AG08396 (cell line): ENCODE data around the gene ANKRD23.

Source experiments
- DNase-seq: peaks from one replicate; pipeline ENCODE4 v3.0.0; 2012; ENCODE audit warnings: low spot score, mixed read lengths

ANKRD23 gene

DNA sequence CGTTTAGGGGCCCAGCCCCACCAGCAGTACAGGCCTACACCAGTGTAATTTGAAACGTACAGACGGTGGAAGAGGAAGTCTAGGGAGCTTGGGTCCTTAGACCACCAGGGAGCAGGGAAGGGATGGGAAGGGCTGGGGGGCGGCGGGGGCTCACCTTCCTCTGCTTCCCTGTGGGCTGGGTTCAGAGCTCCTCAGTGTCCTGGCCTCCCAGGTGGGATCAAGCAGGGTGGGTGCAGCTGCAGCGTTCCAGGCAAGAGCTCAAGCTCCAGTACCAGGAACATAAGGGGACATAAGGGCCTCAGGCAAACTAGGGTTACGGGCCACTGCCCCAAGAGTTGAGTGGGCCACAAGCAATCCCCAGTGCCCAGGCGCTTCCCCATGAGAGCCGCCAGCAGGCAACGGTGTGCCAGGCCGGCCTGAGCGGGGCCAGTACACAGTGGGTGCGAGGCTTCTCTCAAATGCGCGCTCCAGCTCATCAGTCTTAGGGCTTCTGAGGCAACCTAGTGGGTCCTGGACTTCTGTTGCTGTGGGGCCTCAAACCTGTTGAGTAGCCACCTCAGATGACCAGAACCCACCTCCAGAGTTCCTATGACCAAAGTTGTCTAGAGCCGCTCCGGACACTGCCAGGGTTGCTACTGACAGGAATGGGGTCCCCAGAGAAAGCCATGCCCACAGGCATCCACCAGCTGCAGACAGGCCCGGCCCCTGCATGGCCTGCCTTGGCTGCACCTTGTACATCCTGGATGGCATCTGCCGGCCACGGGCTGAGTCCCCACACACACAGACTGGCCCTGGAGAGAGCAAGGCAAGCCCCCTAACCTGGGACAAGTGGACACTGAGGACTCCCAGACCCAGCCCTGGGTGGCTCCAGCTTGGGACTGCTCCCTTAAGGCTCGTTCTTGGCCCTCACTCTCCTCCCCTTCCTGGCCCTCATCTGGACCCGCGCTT is 5.2 kb downstream of the ANKRD23 start:
- DNase-seq, result no peak

DNA sequence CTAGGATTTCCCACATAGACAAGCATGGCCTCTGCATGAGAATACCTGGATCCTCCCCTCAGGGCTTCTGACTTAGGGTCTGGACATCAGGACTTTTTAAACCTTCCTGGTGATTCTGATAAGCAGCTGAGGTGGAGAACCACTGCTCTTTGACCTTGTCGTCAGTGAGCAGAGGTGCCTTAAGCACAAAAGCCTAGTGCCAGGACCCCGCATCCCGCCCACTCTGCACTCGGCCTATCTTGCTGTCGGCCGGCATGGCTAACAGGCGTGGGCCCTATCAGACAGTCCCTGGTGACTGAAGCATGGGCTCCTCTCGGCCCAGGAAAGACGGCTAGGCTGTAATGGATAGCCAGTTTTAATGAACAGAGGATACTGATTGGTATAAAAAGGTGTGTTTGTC is 6.2 kb downstream of the ANKRD23 start:
- DNase-seq, result no peak

DNA sequence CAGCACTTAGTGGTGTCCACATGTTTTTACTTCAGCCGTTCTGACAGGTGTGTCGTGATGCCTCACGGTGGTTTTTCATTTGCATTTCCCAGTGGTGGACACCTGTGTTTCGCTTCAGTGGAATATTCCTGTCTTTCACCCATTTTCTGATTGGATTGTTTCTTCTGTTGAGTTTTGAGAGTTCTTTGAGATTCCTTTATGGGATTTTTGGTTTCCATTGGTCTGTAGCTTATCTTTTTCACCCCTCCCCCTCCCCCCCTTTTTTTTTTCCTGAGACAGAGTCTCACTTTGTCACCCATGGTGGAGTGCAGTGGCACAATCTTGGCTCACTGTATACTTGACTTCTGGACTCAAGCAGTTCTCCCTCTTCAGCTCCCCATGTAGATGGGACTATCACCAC is 8.0 kb downstream of the ANKRD23 start:
- DNase-seq, result no peak

- DNase-seq, result peak; percentile 74
These were observed 10.9 kb downstream of the ANKRD23 start for GRCh38 chr2:96832754-96833507.

DNA sequence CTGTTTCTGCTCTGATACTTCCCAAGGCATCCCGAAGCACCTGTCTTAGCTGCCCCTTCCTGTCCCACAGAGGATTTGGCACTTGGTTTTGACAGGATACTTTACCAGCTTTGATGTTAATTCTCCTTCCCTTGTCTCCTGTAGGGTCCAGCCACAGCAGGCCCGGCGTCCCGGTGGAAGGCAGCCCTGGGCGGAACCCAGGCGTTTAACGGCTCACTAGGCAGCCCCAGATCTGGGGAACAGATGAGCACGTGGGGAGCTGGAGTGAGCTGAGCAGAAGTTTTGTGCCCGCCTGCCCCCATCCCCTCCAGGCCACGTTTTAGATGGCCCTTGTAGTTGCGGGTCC is 11.4 kb downstream of the ANKRD23 start:
- no peak for DNase-seq

DNA sequence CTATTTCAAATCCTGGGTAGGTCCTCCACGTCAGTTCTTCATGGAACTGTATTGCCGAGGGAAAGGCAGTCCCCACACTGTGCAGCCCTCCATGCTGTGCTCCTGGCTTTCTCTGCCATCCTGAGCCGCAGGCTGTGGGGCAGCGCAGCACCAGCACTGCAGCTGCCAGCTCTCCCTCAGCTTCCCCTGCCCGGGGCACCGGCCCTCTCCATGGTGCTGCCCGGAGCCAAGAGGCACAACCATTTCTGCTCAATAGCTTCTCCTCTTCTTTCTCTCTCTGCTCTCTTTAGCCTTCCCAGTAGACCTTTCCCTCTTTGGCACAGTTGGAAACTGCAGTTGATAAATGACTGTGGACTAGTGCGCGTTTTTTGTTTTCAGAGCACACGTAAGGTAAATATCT is 12.1 kb downstream of the ANKRD23 start:
- no peak for DNase-seq

DNA sequence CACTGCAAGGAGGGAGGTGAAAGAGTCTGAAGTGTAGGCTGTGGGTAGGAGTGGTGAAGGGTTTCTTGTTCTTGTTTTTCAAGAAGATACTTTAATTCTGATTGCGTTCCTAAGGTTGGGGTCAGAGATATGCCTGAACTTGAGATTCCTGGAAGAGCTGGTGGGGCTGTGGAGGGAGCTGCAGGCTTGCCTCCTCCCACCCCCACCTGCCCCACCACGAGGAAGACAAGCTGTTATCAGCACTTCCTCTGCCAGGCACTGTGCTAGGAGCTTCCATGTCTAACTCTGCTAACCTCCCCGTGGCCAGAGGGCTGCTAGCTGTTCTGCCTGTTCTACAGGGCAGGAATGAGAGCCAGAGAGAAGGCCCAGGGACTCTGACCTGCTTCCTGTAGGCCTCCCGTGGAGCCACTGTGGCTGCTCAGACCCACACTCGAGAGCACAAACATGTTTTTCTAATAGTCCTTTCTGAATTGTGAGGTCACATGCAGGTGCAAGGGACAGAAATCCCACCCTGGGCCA is 13.7 kb downstream of the ANKRD23 start:
- DNase-seq, result no peak

- DNase-seq, result no peak
These were observed 14.9 kb downstream of the ANKRD23 start for GRCh38 chr2:96828874-96829273.

DNA sequence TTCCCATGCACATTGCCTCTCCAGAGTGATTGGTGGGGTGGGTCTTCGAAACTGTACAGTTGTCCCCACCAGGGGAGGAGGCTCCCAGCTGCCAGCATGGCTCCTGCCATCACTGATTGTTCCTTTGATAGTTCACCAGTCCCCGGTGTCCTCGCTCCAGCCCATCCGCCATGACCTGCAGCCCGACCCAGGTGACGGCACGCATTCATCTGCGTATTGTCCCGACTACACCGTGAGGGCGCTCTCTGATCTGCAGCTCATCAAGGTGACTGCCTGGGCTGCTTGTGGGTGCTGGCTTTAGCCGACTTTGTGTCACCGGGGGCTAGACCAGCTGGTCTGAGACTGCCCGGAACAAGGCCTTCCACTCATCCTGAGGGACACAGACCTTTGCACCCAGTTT is 15.4 kb downstream of the ANKRD23 start:
- DNase-seq, result no peak

GRCh38 chr2:96826546-96827278 is 17.1 kb downstream of the ANKRD23 start:
- DNase-seq, result no peak

DNA sequence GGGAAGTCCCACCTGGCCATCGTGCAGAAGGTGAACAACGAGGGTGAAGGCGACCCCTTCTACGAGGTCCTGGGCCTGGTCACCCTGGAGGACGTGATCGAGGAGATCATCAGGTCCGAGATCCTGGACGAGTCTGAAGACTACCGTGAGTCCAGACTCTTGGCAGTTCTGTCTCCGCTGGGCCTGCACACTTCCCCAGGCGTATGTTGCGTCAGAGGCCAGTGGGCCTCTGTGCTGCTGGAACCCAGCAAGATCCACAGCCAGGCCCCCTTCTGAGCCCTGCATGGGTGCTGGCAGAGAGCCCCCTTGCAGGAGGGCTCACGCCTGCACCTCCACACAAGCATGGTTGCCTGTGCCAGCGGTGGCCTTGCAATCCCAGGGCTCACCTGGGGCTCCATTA is 18.8 kb downstream of the ANKRD23 start:
- no peak for DNase-seq

DNA sequence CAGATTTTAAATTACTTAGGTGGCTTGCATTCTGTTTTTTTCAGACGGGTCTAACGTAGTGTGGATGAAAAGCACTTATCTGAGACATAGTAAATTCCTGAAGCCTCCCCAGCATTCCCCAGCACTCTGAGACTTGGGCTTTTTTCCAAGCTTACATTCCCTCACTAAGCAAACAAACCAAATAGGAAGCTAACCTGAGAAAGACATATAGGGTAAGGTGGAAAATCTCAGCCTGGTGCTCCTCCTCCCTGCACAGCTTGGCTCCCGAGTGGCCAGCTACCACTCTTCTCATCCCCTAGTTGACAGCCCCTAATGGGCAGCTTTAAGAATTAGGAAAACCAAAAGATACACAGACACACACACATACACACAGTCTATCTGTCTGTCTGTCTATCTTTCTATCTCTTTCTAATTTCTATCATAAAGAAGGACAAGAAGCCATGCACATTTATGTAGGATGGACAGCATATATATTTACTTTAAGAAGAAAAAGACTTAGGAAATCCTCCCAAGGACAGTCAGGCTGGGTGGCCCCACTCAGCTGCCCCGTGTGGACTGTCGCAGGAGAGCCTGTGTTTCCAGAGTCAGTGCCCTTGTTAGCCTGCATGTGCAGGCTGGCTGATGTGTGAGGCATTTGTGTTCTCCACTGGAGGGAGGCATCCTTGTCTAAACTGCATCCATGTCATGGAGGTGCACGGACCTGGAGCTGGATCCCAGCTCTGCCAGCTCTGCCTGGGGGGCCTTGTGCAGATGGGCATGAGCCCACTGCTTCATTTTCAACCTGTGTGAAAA is 19.5 kb downstream of the ANKRD23 start:
- DNase-seq, result peak; percentile 65

DNA sequence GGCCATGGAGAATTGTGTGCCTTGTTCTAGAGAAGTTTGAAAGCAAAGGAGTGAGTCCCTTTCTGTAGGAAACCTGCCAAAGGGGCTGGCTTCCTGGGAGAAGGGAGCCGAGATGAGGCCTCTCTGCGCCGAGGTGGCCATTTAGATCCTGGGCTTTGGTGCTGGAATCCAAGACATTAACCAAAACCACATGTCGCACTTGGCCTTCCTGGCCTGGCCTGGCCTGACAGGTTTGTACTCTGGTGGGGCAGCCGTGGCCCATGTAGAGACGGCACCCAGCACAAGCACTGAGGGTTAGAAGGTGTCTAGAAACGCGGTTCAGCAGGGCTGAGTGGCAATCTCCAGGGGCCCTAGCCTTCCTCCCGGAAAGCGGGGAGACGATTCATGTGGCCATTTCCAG is 20.6 kb downstream of the ANKRD23 start:
- no peak for DNase-seq

DNA sequence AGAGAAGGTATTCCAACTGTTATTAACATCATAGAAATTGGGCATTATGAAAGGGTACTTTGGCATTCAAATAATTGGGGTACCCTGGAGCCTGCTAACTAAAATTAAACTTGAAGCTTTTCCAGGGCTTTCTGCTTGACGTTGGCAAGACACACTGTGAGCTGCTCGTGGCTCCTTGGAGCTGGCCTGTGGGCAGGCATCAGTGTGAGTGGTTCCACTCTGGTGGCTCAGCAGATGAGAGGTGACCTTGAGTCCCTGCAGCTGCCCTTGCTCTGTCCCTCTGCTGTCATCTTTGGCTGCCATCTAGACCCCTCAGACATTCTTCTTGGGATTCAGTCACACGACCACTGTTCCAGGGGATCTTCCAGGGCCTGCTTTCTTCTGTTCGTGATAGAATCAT is 21.0 kb downstream of the ANKRD23 start:
- no peak for DNase-seq

DNA sequence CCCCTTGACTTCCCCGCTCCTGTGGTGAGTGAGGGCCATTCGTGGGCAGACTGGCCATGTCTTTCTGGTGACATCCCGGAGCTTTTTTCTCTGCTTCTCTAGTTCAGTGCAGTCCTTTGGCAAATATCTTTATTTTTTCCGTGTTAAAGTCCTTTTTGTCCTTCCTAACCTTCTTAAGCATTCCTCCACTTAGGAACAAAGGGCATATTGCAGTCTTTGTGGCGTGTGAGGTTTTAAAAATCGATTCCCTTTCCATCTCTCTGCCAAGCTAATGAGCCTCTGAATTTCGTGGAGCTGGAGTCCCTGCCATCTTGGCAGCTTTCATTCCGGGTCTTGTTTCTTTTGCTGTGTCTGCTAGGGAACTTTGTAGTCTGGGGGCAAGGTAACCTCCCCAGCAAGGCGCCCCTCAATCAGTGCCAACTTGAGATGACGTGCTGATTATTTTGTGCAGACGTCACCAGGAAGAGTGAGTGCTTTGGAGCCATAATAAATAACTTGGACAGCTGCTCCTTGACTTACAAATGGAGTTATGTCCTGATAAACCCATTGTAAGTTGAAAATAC is 22.6 kb downstream of the ANKRD23 start:
- DNase-seq, result no peak

- no peak for DNase-seq
These were observed 23.8 kb downstream of the ANKRD23 start for GRCh38 chr2:96819876-96820511.

DNA sequence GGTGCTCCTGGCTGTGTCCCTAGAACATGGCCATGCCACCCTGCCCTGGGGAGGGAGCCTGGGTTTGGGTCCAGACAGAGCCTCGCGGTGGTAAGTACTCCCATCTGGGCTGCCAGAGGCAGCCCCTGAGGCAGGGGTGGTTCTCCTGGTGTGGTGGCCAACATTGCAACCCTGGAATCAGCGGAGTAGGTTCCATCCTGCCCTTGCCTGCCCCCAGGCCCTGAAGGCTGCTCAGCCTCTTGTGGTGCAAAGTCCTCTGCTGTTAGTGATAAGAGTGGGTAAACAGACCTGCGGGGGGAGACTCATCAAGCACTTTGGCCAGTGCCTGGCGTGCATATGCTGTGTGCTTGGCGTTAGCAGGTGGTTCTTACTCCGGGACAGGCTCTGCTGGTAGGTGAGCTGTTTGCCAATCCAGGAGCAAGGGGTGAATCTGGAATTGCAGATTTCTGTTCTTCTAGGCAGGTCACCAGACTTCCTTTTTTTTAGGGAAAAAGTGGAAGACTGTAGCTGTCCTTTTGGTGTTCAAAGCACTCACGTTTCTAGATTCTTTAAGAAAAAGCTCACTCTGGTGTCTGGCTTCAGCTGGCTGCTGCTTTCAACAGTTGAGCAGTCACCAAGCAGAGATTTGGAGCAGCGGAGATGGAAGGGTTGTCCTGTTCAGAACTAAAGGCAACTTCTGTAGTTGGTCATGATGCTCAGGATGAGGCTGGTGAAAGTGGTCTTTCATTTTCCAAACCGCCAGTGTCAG is 24.5 kb downstream of the ANKRD23 start:
- DNase-seq, result no peak

GRCh38 chr2:96817882-96818281 is 25.9 kb downstream of the ANKRD23 start:
- no peak for DNase-seq

GRCh38 chr2:96816836-96817702 is 26.8 kb downstream of the ANKRD23 start:
- no peak for DNase-seq
